Myocyte (in vitro differentiated cells): ENCODE results near the gene ITFG1. TPM values are rescaled to one million over a fixed set of nuclear protein-coding genes. Genes with fewer than 3 reads are reported as not detected.

Source experiments
- DNase-seq: peaks from one replicate; pipeline ENCODE4 v3.0.0-alpha.2; 2012; ENCODE audit warnings: low read depth
- total RNA-seq: library from RNA; depleted of rRNA; stranded (reverse); fragments of >200 nt; gene quantifications from 2 replicates; pipeline ENCODE4 v1.2.3, GENCODE V29; 2014

Gene ITFG1
- total RNA-seq, 1 donor from 2014 or later = 97.2 TPM

DNA sequence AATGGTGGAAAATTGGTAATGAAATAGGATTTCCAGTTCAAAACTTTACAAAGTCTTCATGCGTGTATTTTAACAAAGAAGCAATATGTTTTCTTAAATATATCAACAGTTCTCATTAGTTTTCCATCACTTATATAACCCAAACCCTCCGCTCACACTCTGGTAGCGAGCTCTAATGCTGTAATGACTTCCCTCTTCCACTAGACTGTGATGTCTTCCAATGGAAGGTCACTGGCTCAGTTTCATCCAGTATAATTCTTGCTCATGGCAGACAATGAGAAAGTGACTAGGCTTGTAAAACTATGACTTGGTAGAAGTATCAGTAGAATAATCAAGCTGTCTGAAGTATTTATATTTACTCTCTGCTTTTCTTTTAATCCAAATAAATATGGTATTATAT, 349.9 kb downstream of the ITFG1 start:
- DNase-seq = no peak

DNA sequence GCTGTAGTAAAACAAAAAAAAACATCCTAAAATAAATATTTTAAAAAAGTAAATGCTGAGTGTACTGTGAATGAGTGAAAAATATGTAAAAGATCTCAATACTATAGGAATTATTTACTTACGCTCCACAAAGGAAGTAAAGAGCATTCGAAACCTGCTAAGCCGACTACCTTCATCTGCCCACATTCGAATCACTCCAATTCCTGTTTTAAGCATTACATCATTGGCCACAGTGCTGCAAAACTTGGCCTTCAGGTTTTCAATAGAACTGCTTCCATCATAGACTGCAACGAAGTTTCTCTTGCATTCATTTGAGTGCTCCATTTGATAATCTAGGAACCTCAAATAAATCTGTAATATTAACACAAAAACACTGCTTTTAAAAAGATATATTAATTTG, 351.5 kb downstream of the ITFG1 start:
- DNase-seq = no peak

Other genes with a start within 250 kb of the ITFG1 start
- 29.0 and 34.8 TPM in 2 replicates for gene PHKB, start 268 bp upstream of the ITFG1 start, total RNA-seq